ENCODE data around the gene VIM. TPM values are rescaled to one million over a fixed set of nuclear protein-coding genes. Genes with fewer than 3 reads are reported as not detected.
A peak's percentile ranks its signal among the peaks of the same experiment; 100 is the strongest.
"Not testable (repeated sequence)": the region's sequence is repeated elsewhere in the genome, so short reads cannot be mapped to it uniquely, and the experiment has no call there.

The VIM gene
- total RNA-seq, 2 donors from 2014 or later: 1,131 to 1,699 TPM

DNA sequence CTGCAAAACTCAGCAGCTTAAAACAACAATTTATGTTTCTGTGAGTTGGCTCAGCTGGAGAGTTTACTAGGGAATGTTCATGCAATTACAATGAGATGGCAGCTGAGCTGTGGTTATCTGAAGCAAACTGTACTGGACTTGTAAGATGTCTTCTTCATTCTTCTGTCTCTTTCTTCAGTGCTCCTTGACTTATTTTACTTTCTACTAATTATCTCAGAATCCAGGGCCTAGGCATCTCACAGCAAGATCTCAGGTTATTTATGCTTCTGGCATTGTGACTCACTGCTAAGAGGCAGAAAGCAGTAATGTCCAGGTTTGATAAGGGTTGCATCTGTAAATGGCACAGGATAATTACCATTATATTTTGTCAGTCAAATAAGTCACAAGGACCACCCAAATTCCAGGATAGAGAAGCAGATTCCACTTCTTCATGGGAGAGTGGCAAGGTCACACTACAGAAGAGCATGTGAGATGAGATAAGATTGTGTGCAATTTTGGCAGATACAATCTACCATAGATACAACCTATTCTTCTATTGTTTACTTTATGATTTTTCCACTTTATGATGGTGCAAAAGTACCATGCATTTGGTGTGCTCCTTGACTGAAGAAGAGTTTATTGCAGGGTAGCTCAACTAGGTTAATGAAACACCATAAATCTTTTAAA is 16.8 kb downstream of the VIM start:
- ATAC-seq (replicated peaks): no peak

DNA sequence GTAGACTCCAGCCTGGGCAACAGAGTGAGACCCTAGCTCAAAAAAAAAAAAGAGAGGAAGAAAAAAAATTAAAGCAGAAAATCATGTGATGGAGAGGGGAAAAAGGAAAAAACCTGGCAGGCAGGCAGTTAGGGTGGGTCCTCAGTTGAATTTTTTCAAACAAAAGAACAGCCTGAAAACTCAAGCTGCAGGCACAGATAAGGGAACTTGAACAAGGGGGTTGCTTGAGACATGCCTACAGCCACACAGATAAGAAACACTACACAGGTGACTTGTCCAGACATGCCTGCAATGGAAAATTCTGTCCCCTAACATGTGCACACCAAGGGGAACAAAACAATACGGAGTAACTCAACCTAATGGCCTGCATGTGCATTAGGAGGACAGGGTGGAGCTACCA is 19.2 kb downstream of the VIM start:
- no peaks in the 10 kb centered on the region for H3K27me3 Mint-ChIP-seq

More for the DNA sequence above, 16.8 kb downstream of the VIM start:
- Mint-ChIP-seq H3K27ac (no peak overlapping the region), H3K9me3 (no peaks in the 10 kb centered on the region), H3K27me3 (no peaks in the 10 kb centered on the region), H3K4me3 (no peak overlapping the region), H3K36me3 (ENCODE audit: low read depth) (no peaks in the 10 kb centered on the region), H3K4me1 (no peaks in the 10 kb centered on the region)

GRCh38 chr10:17248964-17249363 is 20.9 kb downstream of the VIM start:
- H3K4me1 Mint-ChIP-seq: no peaks in the 10 kb centered on the region
- H3K4me3 Mint-ChIP-seq: no peak overlapping the region
- H3K27ac Mint-ChIP-seq: no peak overlapping the region
- no peak for ATAC-seq (replicated peaks)
- H3K36me3 Mint-ChIP-seq (ENCODE audit: low read depth): no peaks in the 10 kb centered on the region
- no peaks in the 10 kb centered on the region for H3K27me3 Mint-ChIP-seq
- H3K9me3 Mint-ChIP-seq: no peaks in the 10 kb centered on the region

More for the DNA sequence above, 19.2 kb downstream of the VIM start:
- no peak for ATAC-seq (replicated peaks)
- H3K4me1 Mint-ChIP-seq: no peaks in the 10 kb centered on the region
- no peaks in the 10 kb centered on the region for H3K9me3 Mint-ChIP-seq
- H3K4me3 Mint-ChIP-seq: no peak overlapping the region
- no peaks in the 10 kb centered on the region for H3K36me3 Mint-ChIP-seq (ENCODE audit: low read depth)
- no peak overlapping the region for H3K27ac Mint-ChIP-seq

DNA sequence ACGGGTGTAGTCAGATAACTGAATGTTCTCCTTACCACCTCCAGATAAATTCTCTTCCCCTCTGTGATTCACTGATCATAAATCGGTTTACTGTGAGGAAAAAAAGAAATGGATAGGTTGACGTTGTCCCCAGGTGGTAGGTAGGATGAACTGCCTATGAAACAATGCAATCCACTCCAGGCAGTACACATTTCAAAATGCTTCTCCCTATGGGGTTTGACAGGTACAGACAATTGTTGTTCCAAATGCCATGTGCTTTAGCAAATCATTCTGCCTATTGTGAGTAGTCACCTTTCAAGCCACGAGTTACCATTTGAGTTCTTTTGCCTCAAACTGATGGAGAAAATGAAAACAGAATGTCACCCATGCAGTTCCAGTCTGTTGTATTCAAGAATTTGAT is 21.8 kb downstream of the VIM start:
- no peak overlapping the region for H3K4me3 Mint-ChIP-seq
- no peaks in the 10 kb centered on the region for H3K27me3 Mint-ChIP-seq
- no peaks in the 10 kb centered on the region for H3K36me3 Mint-ChIP-seq (ENCODE audit: low read depth)
- H3K4me1 Mint-ChIP-seq: no peaks in the 10 kb centered on the region
- ATAC-seq (replicated peaks): peak; percentile 37
- H3K9me3 Mint-ChIP-seq: no peaks in the 10 kb centered on the region
- no peak overlapping the region for H3K27ac Mint-ChIP-seq

GRCh38 chr10:17250736-17251135 is 22.7 kb downstream of the VIM start:
- no peaks in the 10 kb centered on the region for H3K9me3 Mint-ChIP-seq
- no peaks in the 10 kb centered on the region for H3K36me3 Mint-ChIP-seq (ENCODE audit: low read depth)
- no peak overlapping the region for H3K27ac Mint-ChIP-seq
- no peak for ATAC-seq (replicated peaks)
- no peaks in the 10 kb centered on the region for H3K27me3 Mint-ChIP-seq
- no peaks in the 10 kb centered on the region for H3K4me1 Mint-ChIP-seq
- no peak overlapping the region for H3K4me3 Mint-ChIP-seq

DNA sequence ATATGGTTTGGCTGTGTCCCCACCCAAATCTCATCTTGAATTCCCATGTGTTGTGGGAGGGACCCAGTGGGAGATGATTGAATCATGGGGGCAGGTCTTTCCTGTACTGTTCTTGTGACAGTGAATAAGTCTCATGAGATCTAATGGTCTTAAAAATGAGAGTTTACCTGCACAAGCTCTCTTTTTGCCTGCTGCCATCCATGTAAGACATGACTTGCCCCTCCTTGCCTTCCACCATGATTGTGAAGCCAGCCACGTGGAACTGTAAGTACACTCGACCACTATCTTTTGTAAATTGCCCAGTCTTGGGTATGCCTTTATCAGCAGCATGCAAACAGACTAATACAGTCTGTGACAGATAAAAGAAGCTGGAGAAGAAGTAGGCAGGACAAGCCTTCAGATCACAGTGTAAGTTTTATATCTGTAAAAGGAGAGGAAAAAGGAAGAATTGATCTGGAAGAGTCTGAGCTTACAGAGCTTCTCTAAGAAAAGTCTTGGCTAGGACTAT is 26.6 kb downstream of the VIM start:
- ATAC-seq (replicated peaks); H3K36me3 Mint-ChIP-seq (ENCODE audit: low read depth); H3K4me3 Mint-ChIP-seq; H3K9me3 Mint-ChIP-seq; H3K27ac Mint-ChIP-seq; H3K4me1 Mint-ChIP-seq; H3K27me3 Mint-ChIP-seq: not testable (repeated sequence)

GRCh38 chr10:17255512-17255911 is 27.5 kb downstream of the VIM start:
- peaks cover 5% of the 10 kb centered on the region for H3K4me1 Mint-ChIP-seq
- H3K36me3 Mint-ChIP-seq (ENCODE audit: low read depth): no peaks in the 10 kb centered on the region
- H3K4me3 Mint-ChIP-seq: no peak overlapping the region
- H3K27ac Mint-ChIP-seq: peak overlapping the region; percentile 35
- H3K27me3 Mint-ChIP-seq: no peaks in the 10 kb centered on the region
- ATAC-seq (replicated peaks): no peak
- no peaks in the 10 kb centered on the region for H3K9me3 Mint-ChIP-seq

DNA sequence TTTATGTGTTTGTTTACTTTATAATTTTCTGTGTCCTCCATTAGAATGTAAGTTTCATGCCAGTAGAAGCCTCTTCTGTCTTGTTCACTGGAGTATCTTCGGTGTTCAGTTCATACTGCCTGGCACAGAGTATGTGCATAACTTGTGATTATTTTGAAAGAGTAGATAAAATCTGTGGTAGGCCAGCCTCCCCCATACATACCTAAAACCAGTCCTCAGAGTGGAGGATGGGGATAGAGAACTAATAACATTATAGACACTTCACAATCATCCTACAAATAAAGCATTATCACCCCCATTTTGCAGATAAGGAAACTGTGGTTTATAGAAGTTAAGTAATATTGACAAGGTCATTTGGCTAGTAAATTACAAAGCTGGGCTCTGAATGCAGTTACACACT is 28.0 kb downstream of the VIM start:
- H3K36me3 Mint-ChIP-seq (ENCODE audit: low read depth): no peaks in the 10 kb centered on the region
- H3K27ac Mint-ChIP-seq: peak overlapping the region; percentile 35
- peaks cover 5% of the 10 kb centered on the region for H3K4me1 Mint-ChIP-seq
- H3K9me3 Mint-ChIP-seq: no peaks in the 10 kb centered on the region
- no peak overlapping the region for H3K4me3 Mint-ChIP-seq
- no peak for ATAC-seq (replicated peaks)
- no peaks in the 10 kb centered on the region for H3K27me3 Mint-ChIP-seq

GRCh38 chr10:17256627-17257026 is 28.6 kb downstream of the VIM start:
- Mint-ChIP-seq H3K27me3 (no peaks in the 10 kb centered on the region), H3K4me1 (peaks cover 5% of the 10 kb centered on the region), H3K36me3 (ENCODE audit: low read depth) (no peaks in the 10 kb centered on the region), H3K9me3 (no peaks in the 10 kb centered on the region), H3K4me3 (no peak overlapping the region), H3K27ac (no peak overlapping the region)
- no peak for ATAC-seq (replicated peaks)

DNA sequence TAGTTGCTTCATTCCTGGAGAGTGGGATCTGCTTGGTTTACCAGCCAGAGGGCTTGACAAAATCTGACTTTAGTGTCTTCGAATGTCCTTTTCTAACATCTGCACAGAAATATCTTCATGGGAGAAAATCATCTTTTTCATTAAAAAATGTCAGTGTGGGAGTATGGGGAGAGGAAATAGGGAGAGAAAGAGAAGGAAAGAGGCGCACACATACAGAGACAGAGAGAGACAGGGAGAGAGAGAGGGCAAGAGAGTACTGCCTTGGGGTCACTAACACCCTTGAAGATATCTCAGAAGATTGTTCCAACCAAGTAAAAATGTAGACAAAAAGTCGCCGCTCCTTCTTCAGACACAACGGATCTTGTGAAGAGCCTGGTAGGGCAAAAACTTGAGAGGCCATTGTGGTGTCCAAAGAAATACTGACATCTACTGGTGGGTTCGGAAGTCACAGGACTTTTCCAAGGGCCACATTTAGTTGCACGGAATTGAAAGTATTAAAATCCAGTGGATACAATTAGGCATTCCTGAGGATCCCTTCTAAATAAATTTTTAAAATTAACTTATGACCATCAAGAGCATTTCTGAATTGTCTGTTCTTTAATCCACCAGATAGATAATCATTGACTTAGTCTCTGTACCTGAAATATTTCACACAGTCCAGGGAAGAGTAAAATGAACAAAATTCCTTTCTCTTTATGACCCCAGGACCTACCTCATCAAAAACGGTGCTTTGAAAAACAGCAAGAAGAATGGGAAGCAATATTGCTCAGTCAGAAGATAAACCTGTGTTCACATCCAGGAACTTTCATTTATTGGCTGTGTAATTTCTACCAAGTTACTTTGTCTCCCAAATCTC is 29.7 kb downstream of the VIM start:
- peak; percentile 74 for ATAC-seq (replicated peaks)
- H3K27ac Mint-ChIP-seq: no peak overlapping the region
- H3K36me3 Mint-ChIP-seq (ENCODE audit: low read depth): no peaks in the 10 kb centered on the region
- peaks cover 5% of the 10 kb centered on the region for H3K4me1 Mint-ChIP-seq
- H3K9me3 Mint-ChIP-seq: no peaks in the 10 kb centered on the region
- H3K27me3 Mint-ChIP-seq: no peaks in the 10 kb centered on the region
- peak overlapping the region; percentile 39 for H3K4me3 Mint-ChIP-seq

- H3K4me3 Mint-ChIP-seq: no peak overlapping the region
- no peaks in the 10 kb centered on the region for H3K9me3 Mint-ChIP-seq
- peaks cover 3% of the 10 kb centered on the region for H3K27me3 Mint-ChIP-seq
- no peak overlapping the region for H3K27ac Mint-ChIP-seq
- peaks cover 2% of the 10 kb centered on the region for H3K4me1 Mint-ChIP-seq
- H3K36me3 Mint-ChIP-seq (ENCODE audit: low read depth): no peaks in the 10 kb centered on the region
- ATAC-seq (replicated peaks): no peak
Measured at GRCh38 chr10:17262502-17262901, 34.5 kb downstream of the VIM start.

GRCh38 chr10:17263580-17263979 is 35.5 kb downstream of the VIM start:
- Mint-ChIP-seq H3K36me3 (ENCODE audit: low read depth) (no peaks in the 10 kb centered on the region), H3K4me3 (no peak overlapping the region), H3K27ac (no peak overlapping the region), H3K27me3 (peaks cover 3% of the 10 kb centered on the region), H3K4me1 (no peaks in the 10 kb centered on the region), H3K9me3 (no peaks in the 10 kb centered on the region)
- ATAC-seq (replicated peaks): no peak

DNA sequence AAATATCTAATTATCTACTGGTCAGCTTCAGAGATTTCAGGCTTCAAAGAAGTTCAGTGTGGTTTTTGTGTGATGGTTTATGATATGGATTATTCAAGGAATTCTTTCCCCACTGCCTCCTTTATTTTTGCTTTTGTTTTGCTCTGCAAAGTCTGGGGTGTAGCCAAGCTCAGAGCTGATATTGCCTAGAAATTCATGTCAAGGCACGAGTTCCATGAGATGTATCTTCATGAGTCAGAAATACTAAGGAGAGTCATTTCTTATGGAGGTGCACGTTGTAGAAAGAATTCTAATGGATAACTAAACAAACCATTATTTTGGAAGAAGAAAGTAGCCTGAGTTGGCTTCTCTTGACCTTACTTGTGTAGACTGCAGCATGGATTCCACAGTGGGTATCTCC is 37.4 kb downstream of the VIM start:
- peaks cover 7% of the 10 kb centered on the region for H3K27me3 Mint-ChIP-seq
- H3K27ac Mint-ChIP-seq: no peak overlapping the region

DNA sequence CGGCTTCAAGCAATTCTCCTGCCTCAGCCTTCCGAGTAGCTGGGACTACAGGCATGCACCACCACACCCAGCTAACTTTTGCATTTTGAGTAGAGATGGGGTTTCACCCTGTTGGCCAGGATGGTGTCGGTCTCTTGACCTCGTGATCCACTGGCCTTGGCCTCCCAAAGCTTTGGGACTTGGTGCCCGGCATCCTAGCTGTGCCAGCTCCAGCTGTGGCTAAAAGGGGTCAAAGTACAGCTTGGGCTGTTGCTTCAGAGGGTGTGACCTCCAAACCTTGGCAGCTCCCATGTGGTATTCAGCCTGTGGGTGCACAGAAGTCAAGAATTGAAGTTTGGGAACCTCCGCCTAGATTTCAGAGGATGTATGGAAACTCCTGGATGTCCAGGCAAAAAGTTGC is 38.5 kb downstream of the VIM start:
- not testable (repeated sequence) for H3K4me3 Mint-ChIP-seq; H3K9me3 Mint-ChIP-seq; ATAC-seq (replicated peaks); H3K36me3 Mint-ChIP-seq (ENCODE audit: low read depth); H3K4me1 Mint-ChIP-seq; H3K27me3 Mint-ChIP-seq; H3K27ac Mint-ChIP-seq

More for the DNA sequence above, 37.4 kb downstream of the VIM start:
- Mint-ChIP-seq H3K9me3 (no peaks in the 10 kb centered on the region), H3K4me3 (no peak overlapping the region), H3K36me3 (ENCODE audit: low read depth) (no peaks in the 10 kb centered on the region), H3K4me1 (no peaks in the 10 kb centered on the region)
- no peak for ATAC-seq (replicated peaks)

DNA sequence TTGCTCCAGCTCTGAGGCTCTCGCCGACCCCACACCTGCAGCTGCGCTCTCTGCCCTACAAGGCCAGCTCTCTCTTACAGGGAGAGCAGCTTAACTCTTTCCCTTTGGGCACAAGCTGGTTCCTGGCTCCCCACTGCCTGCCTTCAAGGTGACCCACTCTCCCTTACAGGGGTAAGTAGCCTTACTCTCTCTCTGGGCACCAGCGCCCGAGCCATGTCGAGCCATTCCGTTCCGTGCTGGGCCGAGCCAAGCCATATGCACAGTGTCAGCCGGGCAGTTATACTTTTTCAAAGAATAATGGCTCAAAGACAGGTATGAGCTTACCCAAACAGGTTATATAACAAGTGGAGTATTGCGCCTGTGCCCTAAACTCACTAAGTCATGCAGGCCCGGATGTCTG is 44.6 kb downstream of the VIM start:
- ATAC-seq (replicated peaks): no peak
- no peak overlapping the region for H3K27ac Mint-ChIP-seq
- peaks cover 8% of the 10 kb centered on the region for H3K4me1 Mint-ChIP-seq
- peaks cover 8% of the 10 kb centered on the region for H3K27me3 Mint-ChIP-seq
- H3K9me3 Mint-ChIP-seq: no peaks in the 10 kb centered on the region
- no peak overlapping the region for H3K4me3 Mint-ChIP-seq
- no peaks in the 10 kb centered on the region for H3K36me3 Mint-ChIP-seq (ENCODE audit: low read depth)

Measured in activated T-helper 17 cell treated with anti-CD3 and anti-CD28 coated beads, Interleukin-2, amount 50 U/mL, for 72 hours (primary cell).